ENCODE results near the gene MELTF.

GRCh38 chr3:196988241-196989029, 41.2 kb downstream of the MELTF start:
- TF ChIP-seq EP300 (conservative IDR thresholded peaks at IDR 0.05; ENCODE audit: poor library complexity, severe bottlenecking) (no peak), CTCF (IDR thresholded peaks at IDR 0.05; ENCODE audit: poor library complexity, severe bottlenecking) (no peak), TAF1 (IDR thresholded peaks at IDR 0.05; ENCODE audit: low read depth) (no peak), RAD21 (conservative IDR thresholded peaks at IDR 0.05) (no peak), EZH2 (IDR thresholded peaks at IDR 0.05; ENCODE audit: borderline replicate concordance, insufficient read depth, low read length, poor library complexity, severe bottlenecking) (no peak), POLR2AphosphoS5 (IDR thresholded peaks at IDR 0.05) (no peak), REST (IDR thresholded peaks at IDR 0.05; ENCODE audit: borderline replicate concordance) (no peak), SMC3 (conservative IDR thresholded peaks at IDR 0.05; ENCODE audit: poor library complexity) (no peak)
